Measurements from ENCODE around the gene TAX1BP1. TPM values are rescaled to one million over a fixed set of nuclear protein-coding genes. Genes with fewer than 3 reads are reported as not detected.

TAX1BP1 gene
- total and polyA plus RNA-seq, 2 of the 13 experiments (the other 11 are each of a cell fraction or from before 2014, with no cell fraction given) = 95.2 to 98.9 TPM

- no peak for TF ChIP-seq ONECUT2 (CRISPR knock-in tag; IDR thresholded peaks at IDR 0.05)
- TF ChIP-seq ZNF256 (CRISPR knock-in tag; conservative IDR thresholded peaks at IDR 0.05) = 0 out of 2 replicates have a peak, but pooled peaks have one; percentile 79
- no peak for TF ChIP-seq ZNF619 (CRISPR knock-in tag; IDR thresholded peaks at IDR 0.05)
- TF ChIP-seq MED8 (CRISPR knock-in tag; IDR thresholded peaks at IDR 0.05; ENCODE audit: insufficient replicate concordance) = no peak
- TF ChIP-seq AHR (CRISPR knock-in tag; IDR thresholded peaks at IDR 0.05) = peak; percentile 57; the same call in 1 of the 2 replicates
- TF ChIP-seq FOXM1 (CRISPR knock-in tag; IDR thresholded peaks at IDR 0.05) = no peak
- TF ChIP-seq NR1H2 (CRISPR knock-in tag; IDR thresholded peaks at IDR 0.05; ENCODE audit: borderline replicate concordance, low read depth) = no peak
- 0 out of 2 replicates have a peak, but pooled peaks have one; percentile 14 for TF ChIP-seq FIP1L1 (IDR thresholded peaks at IDR 0.05; ENCODE audit: borderline replicate concordance, insufficient read depth, low read depth, low read length)
- peak; percentile 51; the same call in 1 of the 2 replicates for TF ChIP-seq POGZ (CRISPR knock-in tag; IDR thresholded peaks at IDR 0.05)
- peak; percentile 74; the same call in 1 of the 2 replicates for TF ChIP-seq ZNF367 (CRISPR knock-in tag; IDR thresholded peaks at IDR 0.05; ENCODE audit: borderline replicate concordance)
- no peak for TF ChIP-seq HDAC2 (CRISPR knock-in tag; IDR thresholded peaks at IDR 0.05)
- no peak for TF ChIP-seq TRIM24 (CRISPR knock-in tag; IDR thresholded peaks at IDR 0.05)
- TF ChIP-seq ZNF468 (CRISPR knock-in tag; IDR thresholded peaks at IDR 0.05) = no peak
- TF ChIP-seq ATF5 (CRISPR knock-in tag; IDR thresholded peaks at IDR 0.05; ENCODE audit: low read depth) = no peak
- TF ChIP-seq ATF2 (CRISPR knock-in tag; IDR thresholded peaks at IDR 0.05) = no peak
- no peak for TF ChIP-seq ZNF251 (CRISPR knock-in tag; IDR thresholded peaks at IDR 0.05)
- no peak for TF ChIP-seq GLI4 (CRISPR knock-in tag; IDR thresholded peaks at IDR 0.05; ENCODE audit: borderline replicate concordance)
- TF ChIP-seq KDM6A (CRISPR knock-in tag; IDR thresholded peaks at IDR 0.05; ENCODE audit: low read depth) = no peak
- no peak; the same call in 1 of the 2 replicates for TF ChIP-seq SMAD1 (CRISPR knock-in tag; IDR thresholded peaks at IDR 0.05; ENCODE audit: borderline replicate concordance, low read depth)
- peak; percentile 19; the same call in 1 of the 2 replicates for TF ChIP-seq FOXC1 (CRISPR knock-in tag; IDR thresholded peaks at IDR 0.05; ENCODE audit: borderline replicate concordance)
- no peak for TF ChIP-seq TRAFD1 (CRISPR knock-in tag; IDR thresholded peaks at IDR 0.05; ENCODE audit: borderline replicate concordance)
- TF ChIP-seq CREM (IDR thresholded peaks at IDR 0.05) = peak; percentile 82
- TF ChIP-seq CREM (CRISPR knock-in tag; IDR thresholded peaks at IDR 0.05) = no peak
- TF ChIP-seq JUND (CRISPR knock-in tag; IDR thresholded peaks at IDR 0.05) = 0 out of 2 replicates have a peak, but pooled peaks have one; percentile 20
- TF ChIP-seq ZNF264 (CRISPR knock-in tag; IDR thresholded peaks at IDR 0.05) = peak; percentile 91; the same call in 1 of the 2 replicates
These were observed at the start of gene TAX1BP1 (continued) for GRCh38 chr7:27739909-27740448.
